ENCODE measurements around the gene SIL1.

The SIL1 gene

GRCh38 chr5:139094154-139095131, 103.7 kb downstream of the SIL1 start:
- Histone ChIP-seq H3K27ac (no peak overlapping the region), H3K9me3 (ENCODE audit: severe bottlenecking) (no peaks in the 10 kb centered on the region), H3K4me3 (ENCODE audit: low read depth, low read length) (no peak overlapping the region), H3K27me3 (ENCODE audit: insufficient read depth, low read depth, severe bottlenecking) (no peaks in the 10 kb centered on the region), H3K36me3 (peaks cover 1% of the 10 kb centered on the region; the same call in 1 of the 2 replicates)
- no peak for DNase-seq
- no peak for TF ChIP-seq CTCF (IDR thresholded peaks at IDR 0.05; ENCODE audit: low read depth, low read length)

- Histone ChIP-seq H3K4me3 (ENCODE audit: low read depth, low read length) (no peak overlapping the region), H3K27ac (no peak overlapping the region), H3K9me3 (ENCODE audit: severe bottlenecking) (no peaks in the 10 kb centered on the region), H3K27me3 (ENCODE audit: insufficient read depth, low read depth, severe bottlenecking) (no peaks in the 10 kb centered on the region), H3K36me3 (no peaks in the 10 kb centered on the region)
- no peak for TF ChIP-seq CTCF (IDR thresholded peaks at IDR 0.05; ENCODE audit: low read depth, low read length)
- no peak for DNase-seq
These were observed 105.3 kb downstream of the SIL1 start for GRCh38 chr5:139092741-139093343.

DNA sequence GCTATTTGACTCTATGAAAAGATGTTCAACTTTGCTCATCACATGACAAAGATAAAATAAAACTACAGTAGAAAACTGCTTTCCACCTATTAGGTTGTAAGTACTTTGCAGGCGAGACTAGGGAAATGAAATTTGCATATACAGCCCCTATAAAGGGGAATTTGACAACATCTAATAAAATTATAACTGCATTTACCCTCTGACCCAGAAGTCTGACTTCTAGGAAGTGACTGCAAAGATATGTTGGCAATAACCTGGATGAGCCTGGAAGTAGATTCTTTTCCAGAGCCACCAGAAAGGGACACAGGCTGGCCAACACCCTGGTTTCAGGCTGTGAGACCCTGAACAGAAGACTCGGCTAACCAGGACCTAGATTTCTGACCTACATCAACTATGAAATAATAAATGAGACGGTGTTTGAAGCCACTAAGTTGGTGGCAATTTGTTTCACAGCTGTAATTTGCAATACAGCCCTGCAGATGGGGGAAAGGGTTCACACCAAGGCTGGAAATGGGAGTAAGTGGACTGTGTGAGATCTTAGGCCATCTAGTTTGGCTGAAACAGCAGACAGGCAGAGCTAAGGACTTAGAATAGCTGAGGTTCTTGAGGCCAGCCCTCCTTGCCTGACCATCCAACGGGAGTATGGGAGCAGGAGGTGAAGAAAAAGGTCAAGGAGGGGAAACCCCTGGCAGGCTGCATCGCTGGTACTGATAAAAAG, 106.6 kb downstream of the SIL1 start:
- peak; percentile 38; the same call in 1 of the 2 replicates for TF ChIP-seq CTCF (IDR thresholded peaks at IDR 0.05; ENCODE audit: low read depth, low read length)
- DNase-seq = peak; percentile 30
- Histone ChIP-seq H3K27me3 (ENCODE audit: insufficient read depth, low read depth, severe bottlenecking) (no peaks in the 10 kb centered on the region), H3K9me3 (ENCODE audit: severe bottlenecking) (no peaks in the 10 kb centered on the region), H3K27ac (no peak overlapping the region), H3K4me3 (ENCODE audit: low read depth, low read length) (no peak overlapping the region), H3K36me3 (no peaks in the 10 kb centered on the region)

DNA sequence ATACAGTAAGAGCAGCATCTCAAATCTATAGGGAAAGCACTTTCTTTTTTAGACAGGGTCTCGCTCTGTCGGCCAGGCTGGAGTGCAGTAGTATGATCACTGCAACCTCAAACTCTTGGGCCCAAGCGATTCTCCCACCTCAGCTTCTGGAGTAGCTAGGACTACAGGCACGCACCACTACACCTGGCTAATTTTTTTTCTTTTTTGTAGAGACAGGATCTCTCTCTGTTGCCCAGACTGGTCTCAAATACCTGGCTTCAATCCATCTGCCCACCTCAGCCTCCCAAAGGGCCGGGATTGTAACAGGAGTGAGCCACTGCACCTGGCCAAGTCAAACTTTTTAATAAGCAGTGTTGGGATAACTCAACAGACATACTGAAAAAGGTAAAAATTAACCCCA, 107.6 kb downstream of the SIL1 start:
- Histone ChIP-seq H3K27ac (no peak overlapping the region), H3K36me3 (no peaks in the 10 kb centered on the region), H3K4me3 (ENCODE audit: low read depth, low read length) (no peak overlapping the region), H3K27me3 (ENCODE audit: insufficient read depth, low read depth, severe bottlenecking) (no peaks in the 10 kb centered on the region), H3K9me3 (ENCODE audit: severe bottlenecking) (no peaks in the 10 kb centered on the region)
- TF ChIP-seq CTCF (IDR thresholded peaks at IDR 0.05; ENCODE audit: low read depth, low read length) = no peak
- DNase-seq = no peak

GRCh38 chr5:139088024-139088423, 110.1 kb downstream of the SIL1 start:
- DNase-seq = no peak
- Histone ChIP-seq H3K27me3 (ENCODE audit: insufficient read depth, low read depth, severe bottlenecking) (no peaks in the 10 kb centered on the region), H3K36me3 (no peaks in the 10 kb centered on the region; the same call in 1 of the 2 replicates), H3K9me3 (ENCODE audit: severe bottlenecking) (no peaks in the 10 kb centered on the region), H3K27ac (no peak overlapping the region), H3K4me3 (ENCODE audit: low read depth, low read length) (no peak overlapping the region)
- TF ChIP-seq CTCF (IDR thresholded peaks at IDR 0.05; ENCODE audit: low read depth, low read length) = no peak
